Loucy (cell line): ENCODE data around the gene EFR3B.
A peak's percentile ranks its signal among the peaks of the same experiment; 100 is the strongest.

Experiments used
- H2AFZ ChIP-seq: fragments of 200-600 bp; sonication (generic); 2 replicates; pipeline ENCODE4 v1.6.0; 2016; ENCODE audit warnings: antibody characterized with exemption, mild to moderate bottlenecking, low read length, moderate library complexity
- H3F3A ChIP-seq: fragments of 200-600 bp; 2 replicates; pipeline ENCODE4 v1.6.0; 2016; ENCODE audit warnings: antibody characterized with exemption, low read depth, mild to moderate bottlenecking
- H3K27me3 ChIP-seq: fragments of 200-600 bp; sonication (generic); 2 replicates; pipeline ENCODE4 v1.6.1; 2014; ENCODE audit warnings: low read length, mild to moderate bottlenecking; ENCODE audit not compliant: insufficient read depth, poor library complexity, severe bottlenecking
- H3K36me3 ChIP-seq: fragments of 200-600 bp; sonication (generic); 2 replicates; pipeline ENCODE4 v1.6.1; 2016; ENCODE audit warnings: low read length; ENCODE audit not compliant: insufficient read depth
- H3K4me1 ChIP-seq: fragments of 200-600 bp; sonication (generic); 2 replicates; pipeline ENCODE4 v1.5.1; 2014; ENCODE audit warnings: low read length, mild to moderate bottlenecking; ENCODE audit not compliant: insufficient read depth, poor library complexity, severe bottlenecking
- H3K4me2 ChIP-seq: fragments of 200-600 bp; sonication (generic); 2 replicates; pipeline ENCODE4 v1.6.0; 2014; ENCODE audit warnings: antibody characterized with exemption, low read length, low read depth, mild to moderate bottlenecking; ENCODE audit not compliant: poor library complexity, severe bottlenecking
- H3K4me3 ChIP-seq: fragments of 200-600 bp; sonication (generic); 2 replicates; pipeline ENCODE4 v1.5.1; 2014; ENCODE audit warnings: low read length, mild to moderate bottlenecking, mixed read lengths; ENCODE audit not compliant: poor library complexity, severe bottlenecking
- H3K79me2 ChIP-seq: fragments of 200-600 bp; sonication (generic); 2 replicates; pipeline ENCODE4 v1.6.1; 2014; ENCODE audit warnings: low read length; ENCODE audit not compliant: insufficient read depth
- H3K9ac ChIP-seq: fragments of 200-600 bp; sonication (generic); 2 replicates; pipeline ENCODE4 v1.6.0; 2014; ENCODE audit warnings: mild to moderate bottlenecking, low read depth, low read length, moderate library complexity; ENCODE audit not compliant: poor library complexity, severe bottlenecking
- H3K9me2 ChIP-seq: fragments of 200-600 bp; sonication (generic); replicated peaks from 2 replicates; pipeline ENCODE4 v1.6.1; 2016; ENCODE audit warnings: low read depth, low read length, mixed read lengths
- H3K9me3 ChIP-seq: fragments of 200-600 bp; sonication (generic); 2 replicates; pipeline ENCODE4 v1.6.1; 2014; ENCODE audit warnings: mild to moderate bottlenecking, antibody characterized with exemption, low read length, low read depth; ENCODE audit not compliant: insufficient read depth
- H4K20me1 ChIP-seq: fragments of 200-600 bp; sonication (generic); 2 replicates; pipeline ENCODE4 v1.6.0; 2014; ENCODE audit warnings: antibody characterized with exemption, low read length, mild to moderate bottlenecking; ENCODE audit not compliant: insufficient read depth, poor library complexity, severe bottlenecking
- CTCF ChIP-seq: fragments of 200-600 bp; sonication (generic); conservative IDR thresholded peaks from 2 replicates; pipeline ENCODE4 v1.5.1; 2014; ENCODE audit warnings: mild to moderate bottlenecking, antibody characterized with exemption, low read length
- EZH2phosphoT487 ChIP-seq: fragments of 200-600 bp; IDR thresholded peaks from 2 replicates; pipeline ENCODE4 v1.6.1; 2018; ENCODE audit warnings: antibody characterized with exemption, mild to moderate bottlenecking, moderate library complexity, borderline replicate concordance

Gene EFR3B

GRCh38 chr2:25201265-25201664 is 159.4 kb downstream of the EFR3B start:
- H2AFZ ChIP-seq: no peak overlapping the region
- H4K20me1 ChIP-seq: no peaks in the 10 kb centered on the region
- H3K36me3 ChIP-seq: no peaks in the 10 kb centered on the region
- H3K27me3 ChIP-seq: no peaks in the 10 kb centered on the region
- no peak overlapping the region for H3K9ac ChIP-seq
- no peak overlapping the region for H3K4me2 ChIP-seq
- no peak overlapping the region for H3K4me3 ChIP-seq
- H3K79me2 ChIP-seq: no peaks in the 10 kb centered on the region
- no peak for TF ChIP-seq EZH2phosphoT487
- peak; percentile 45 for TF ChIP-seq CTCF
- H3K9me3 ChIP-seq: no peaks in the 10 kb centered on the region
- H3K4me1 ChIP-seq: peaks cover 7% of the 10 kb centered on the region
- no peaks in the 10 kb centered on the region for H3K9me2 ChIP-seq
- no peaks in the 10 kb centered on the region for H3F3A ChIP-seq

GRCh38 chr2:25201794-25202193 is 159.9 kb downstream of the EFR3B start:
- no peak for TF ChIP-seq EZH2phosphoT487
- TF ChIP-seq CTCF: no peak
- Histone ChIP-seq H4K20me1 (no peaks in the 10 kb centered on the region), H3K4me2 (no peak overlapping the region), H3K9ac (no peak overlapping the region), H3K79me2 (no peaks in the 10 kb centered on the region), H3K27me3 (no peaks in the 10 kb centered on the region), H3F3A (no peaks in the 10 kb centered on the region), H3K9me3 (no peaks in the 10 kb centered on the region), H3K36me3 (no peaks in the 10 kb centered on the region), H2AFZ (no peak overlapping the region), H3K4me1 (peaks cover 11% of the 10 kb centered on the region), H3K4me3 (no peak overlapping the region), H3K9me2 (no peaks in the 10 kb centered on the region)

DNA sequence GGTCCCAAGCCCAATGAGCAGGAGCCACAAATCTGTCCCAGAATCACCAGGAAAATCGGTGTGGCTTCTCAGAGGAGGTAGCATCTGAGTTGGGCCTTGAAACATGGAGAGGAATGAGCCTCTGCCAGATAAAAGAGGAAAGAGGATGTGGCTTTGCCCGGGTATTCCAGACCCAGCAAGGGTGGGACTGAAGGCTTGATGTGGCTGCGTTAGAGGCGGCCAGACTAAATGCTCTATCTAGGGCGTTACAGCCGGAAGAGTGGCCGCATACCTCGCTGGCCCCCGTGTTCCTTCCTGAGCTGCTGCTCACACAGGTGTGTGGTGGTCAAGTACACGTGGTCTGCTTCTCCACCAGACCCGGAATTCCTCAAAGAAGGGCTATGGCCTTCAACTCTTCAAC is 160.4 kb downstream of the EFR3B start:
- no peak overlapping the region for H3K9ac ChIP-seq

More for the DNA sequence above, 160.4 kb downstream of the EFR3B start:
- Histone ChIP-seq H3K79me2 (no peaks in the 10 kb centered on the region), H3K4me2 (no peak overlapping the region), H2AFZ (no peak overlapping the region), H3K9me3 (no peaks in the 10 kb centered on the region), H3K9me2 (no peaks in the 10 kb centered on the region), H4K20me1 (no peaks in the 10 kb centered on the region), H3K4me3 (no peak overlapping the region), H3K36me3 (no peaks in the 10 kb centered on the region), H3K27me3 (no peaks in the 10 kb centered on the region), H3F3A (no peaks in the 10 kb centered on the region), H3K4me1 (peaks cover 15% of the 10 kb centered on the region)
- TF ChIP-seq CTCF (no peak), EZH2phosphoT487 (no peak)
